Astrocyte of the spinal cord (primary cell): Measurements from ENCODE around the gene POLR1A.

Experiments used
- DNase-seq: peaks from one replicate; pipeline ENCODE4 v3.0.0; 2011; ENCODE audit warnings: low read depth, low spot score
- H3K4me3 ChIP-seq: 2 replicates; pipeline ENCODE4 v1.5.1; 2011; ENCODE audit warnings: low read depth, mild to moderate bottlenecking, low read length, moderate library complexity
- CTCF ChIP-seq: IDR thresholded peaks from 2 replicates; pipeline ENCODE4 v1.5.1; 2012; ENCODE audit warnings: low read depth, mild to moderate bottlenecking, low read length, inconsistent platforms
- in situ Hi-C: cut with HindIII; loops from 2 replicates; pipeline ENCODE4 v1.10.0; 2017; ENCODE audit warnings: low sequenced_read_pairs

The POLR1A gene

GRCh38 chr2:86072271-86072858 is 33.3 kb downstream of the POLR1A start:
- in situ Hi-C loops: no loop called here
- TF ChIP-seq CTCF: no peak
- DNase-seq: peak; percentile 66
- H3K4me3 ChIP-seq: no peak overlapping the region

DNA sequence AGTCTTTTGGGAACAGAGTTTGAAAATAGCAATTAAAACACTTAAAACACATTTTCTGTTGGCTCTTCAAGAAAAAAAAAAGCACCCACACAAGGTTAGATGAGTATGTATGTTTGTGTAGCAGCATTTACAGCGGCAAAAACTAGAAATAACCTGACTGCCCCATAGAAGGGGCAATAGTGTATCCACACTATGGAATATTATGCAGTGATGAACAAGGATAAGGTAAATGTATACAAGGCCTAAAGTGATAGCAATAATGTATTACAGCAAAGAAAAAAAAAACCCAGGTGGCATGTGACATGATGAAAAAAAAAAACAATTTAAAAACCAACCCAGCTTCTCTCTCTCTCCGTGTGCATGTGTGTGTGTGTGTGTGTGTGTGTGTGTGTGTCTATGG is 34.8 kb downstream of the POLR1A start:
- no peak for DNase-seq
- in situ Hi-C loops: no loop called here
- no peak for TF ChIP-seq CTCF
- H3K4me3 ChIP-seq: no peak overlapping the region

DNA sequence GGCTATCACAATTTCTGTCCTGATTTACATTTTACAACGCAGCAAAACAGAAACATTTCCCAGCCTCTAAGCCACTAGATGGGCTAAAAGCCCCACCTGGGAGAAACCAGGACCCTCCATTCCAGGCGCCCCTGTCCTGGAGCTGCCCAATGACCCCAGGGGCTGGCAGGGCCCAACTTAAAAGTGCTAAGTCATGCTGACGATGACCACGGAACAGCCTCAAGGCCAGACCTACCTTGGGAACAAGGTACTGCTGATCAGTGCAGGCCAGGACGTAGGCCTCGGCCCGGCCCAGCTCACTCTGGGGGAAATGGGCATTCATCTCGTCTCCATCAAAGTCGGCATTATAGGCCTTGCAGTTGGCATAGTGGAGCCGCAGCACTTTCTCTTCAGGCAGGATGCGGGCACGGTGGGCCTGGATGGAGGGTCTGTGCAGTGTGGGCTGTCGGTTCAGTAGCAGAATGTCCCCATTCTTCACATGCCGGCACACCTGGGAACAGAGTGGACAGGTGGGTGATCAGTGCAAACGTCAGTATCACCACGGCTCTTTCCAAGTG is 35.8 kb downstream of the POLR1A start:
- DNase-seq: no peak
- TF ChIP-seq CTCF: no peak
- no peak overlapping the region for H3K4me3 ChIP-seq
- in situ Hi-C loops: no loop called here

DNA sequence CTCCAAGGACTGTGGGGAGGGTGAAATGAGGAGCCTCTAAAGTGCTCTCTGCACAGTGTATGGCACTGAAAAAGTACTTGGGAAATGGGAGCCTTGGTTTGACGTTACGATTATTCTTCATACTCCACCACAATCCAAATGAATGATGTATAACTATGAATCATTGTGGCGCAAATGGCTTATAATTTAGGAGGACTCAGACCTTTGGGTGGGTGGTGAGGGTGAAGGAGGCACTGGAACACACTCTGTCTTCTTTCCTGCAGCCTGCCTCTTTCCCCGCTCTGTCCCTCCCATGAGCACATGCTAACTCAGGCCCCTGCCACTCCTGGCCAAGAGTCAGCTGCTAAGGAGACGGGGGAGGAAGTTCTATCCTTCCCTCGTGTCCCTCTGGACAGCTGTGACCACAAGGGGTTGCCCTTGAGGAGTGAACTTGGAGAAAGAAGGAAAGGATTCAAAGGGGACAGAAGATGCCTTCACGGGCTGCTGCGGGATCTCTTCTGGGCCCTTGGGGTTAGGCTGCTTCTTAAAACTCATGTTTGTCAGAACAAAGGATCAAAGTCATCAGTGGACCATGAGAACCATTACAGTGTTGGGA is 36.5 kb downstream of the POLR1A start:
- no peak for DNase-seq
- in situ Hi-C loops: no loop called here
- no peak for TF ChIP-seq CTCF
- no peak overlapping the region for H3K4me3 ChIP-seq

GRCh38 chr2:86068648-86069047 is 37.0 kb downstream of the POLR1A start:
- in situ Hi-C loops: no loop called here
- no peak for TF ChIP-seq CTCF
- DNase-seq: no peak
- H3K4me3 ChIP-seq: no peak overlapping the region

DNA sequence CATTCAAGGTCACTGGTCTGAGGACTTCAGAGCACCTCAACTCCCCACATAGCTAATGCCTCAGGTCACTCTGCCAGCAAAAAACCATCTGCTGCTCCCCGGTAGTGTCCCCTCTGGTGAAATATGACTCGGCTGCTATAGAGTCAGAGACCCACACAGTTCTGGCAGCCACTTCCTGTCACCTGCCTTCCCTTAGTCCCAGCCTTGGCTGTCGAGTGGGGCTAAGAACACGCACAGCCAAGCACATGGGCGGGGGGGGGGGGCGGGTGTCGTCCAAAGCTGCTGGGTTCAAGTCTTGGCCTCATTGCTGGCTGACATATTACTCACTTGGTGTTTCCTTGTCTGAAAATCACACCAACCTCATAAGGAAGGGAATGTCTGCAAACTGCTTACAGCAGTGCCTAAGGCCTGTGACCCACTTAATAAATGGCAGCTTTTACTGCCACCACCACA is 37.5 kb downstream of the POLR1A start:
- H3K4me3 ChIP-seq: no peak overlapping the region
- in situ Hi-C loops: no loop called here
- no peak for TF ChIP-seq CTCF
- no peak for DNase-seq
